HTR-8/SVneo (cell line): Measurements from ENCODE around the gene OSBP2.
A peak's percentile ranks its signal among the peaks of the same experiment; 100 is the strongest.

ENCODE experiments used
- DNase-seq: peaks from one replicate; pipeline ENCODE4 v3.0.0; 2011; ENCODE audit warnings: low spot score, mixed read lengths; ENCODE audit not compliant: insufficient read length
- FAIRE-seq: peaks from 2 replicates; lab custom pipeline; 2011; peaks lifted over from hg19 to GRCh38; lab: Jason Lieb, UNC

The OSBP2 gene

DNA sequence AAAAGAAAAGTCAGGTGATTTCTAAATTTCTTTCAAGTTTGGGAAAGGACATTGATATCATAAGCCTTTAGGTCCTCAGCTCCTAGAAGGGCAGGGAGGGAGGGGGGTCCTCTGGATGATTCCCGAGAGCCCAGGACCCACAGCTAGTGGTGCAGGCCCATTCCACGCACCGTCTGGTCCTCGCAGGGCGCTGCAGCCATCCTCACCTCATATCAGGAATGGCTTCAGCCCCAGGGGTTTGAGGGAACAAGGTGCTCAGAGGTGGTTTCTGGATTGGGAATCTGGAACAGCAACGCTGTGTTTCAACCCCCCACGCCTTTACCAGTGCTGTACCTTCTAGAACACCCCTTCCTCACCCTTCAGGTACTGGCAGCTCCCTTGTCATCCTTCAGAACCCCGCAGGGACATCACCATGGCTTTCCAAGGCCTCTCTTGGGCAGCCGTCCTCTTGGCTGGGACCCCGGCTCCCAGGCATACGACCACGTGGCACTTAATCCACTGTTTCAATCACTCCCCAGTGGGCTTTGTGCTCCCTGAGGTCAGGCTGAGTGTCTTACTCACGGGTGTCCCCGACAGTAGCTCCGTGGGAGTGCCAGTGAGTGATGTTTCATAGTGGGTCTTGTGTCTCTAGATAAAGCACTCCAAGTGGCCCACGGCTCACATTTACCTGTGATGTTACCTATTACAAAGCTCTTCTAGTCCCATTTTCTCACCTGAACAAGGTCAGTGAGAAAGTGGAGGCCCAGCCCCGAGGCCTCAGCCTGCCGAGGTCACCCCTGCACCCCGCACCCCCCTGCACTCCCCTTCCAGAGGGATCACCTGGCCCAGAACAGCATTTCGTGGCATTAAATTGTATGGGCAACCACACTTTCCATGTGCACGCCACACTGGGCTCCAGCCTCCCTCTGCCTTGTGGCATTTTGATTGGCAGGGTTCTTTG, 180.0 kb downstream of the OSBP2 start:
- no peak for FAIRE-seq
- no peak for DNase-seq

- FAIRE-seq (no peak), DNase-seq (no peak)
Measured at GRCh38 chr22:30875481-30876215, 181.0 kb downstream of the OSBP2 start.

- no peak for FAIRE-seq
Measured at GRCh38 chr22:30876221-30876751, 181.6 kb downstream of the OSBP2 start.

GRCh38 chr22:30876915-30877553, 182.4 kb downstream of the OSBP2 start:
- DNase-seq, result no peak
- no peak for FAIRE-seq

More at GRCh38 chr22:30876221-30876751, 181.6 kb downstream of the OSBP2 start:
- DNase-seq, result no peak

- FAIRE-seq, result no peak
- DNase-seq, result no peak
Measured at GRCh38 chr22:30877662-30878515, 183.2 kb downstream of the OSBP2 start.

GRCh38 chr22:30878516-30879414, 184.1 kb downstream of the OSBP2 start:
- DNase-seq, result peak; percentile 15
- FAIRE-seq, result no peak

DNA sequence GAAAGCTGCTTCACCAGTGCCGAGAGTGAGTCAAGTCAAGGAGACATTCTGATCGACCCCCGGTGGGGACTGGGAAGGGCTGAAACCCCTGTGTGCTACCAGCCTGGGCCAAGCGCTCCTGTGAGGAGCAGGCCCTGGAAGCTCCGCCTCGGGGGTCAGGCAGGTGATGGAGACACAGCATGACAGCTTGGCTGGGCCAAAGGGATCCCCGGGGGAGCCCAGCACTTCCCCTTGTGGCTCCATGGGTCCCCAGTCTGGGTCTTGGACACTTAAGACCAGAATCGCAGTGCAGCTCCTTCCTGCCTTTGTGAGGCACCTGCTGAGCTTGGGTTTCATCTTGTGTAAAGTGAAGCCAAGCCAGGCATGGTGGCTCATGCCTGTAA, 184.7 kb downstream of the OSBP2 start:
- FAIRE-seq (no peak), DNase-seq (no peak)

- no peak for FAIRE-seq
- DNase-seq, result no peak
Measured at GRCh38 chr22:30880181-30880601, 185.5 kb downstream of the OSBP2 start.

GRCh38 chr22:30880847-30881246, 186.2 kb downstream of the OSBP2 start:
- FAIRE-seq, result no peak
- DNase-seq, result no peak

- FAIRE-seq (no peak), DNase-seq (no peak)
Measured at GRCh38 chr22:30881361-30882183, 186.9 kb downstream of the OSBP2 start.

GRCh38 chr22:30882184-30882717, 187.6 kb downstream of the OSBP2 start:
- DNase-seq (no peak), FAIRE-seq (no peak)

- no peak for FAIRE-seq
- no peak for DNase-seq
Measured at GRCh38 chr22:30882974-30883533, 188.4 kb downstream of the OSBP2 start.

DNA sequence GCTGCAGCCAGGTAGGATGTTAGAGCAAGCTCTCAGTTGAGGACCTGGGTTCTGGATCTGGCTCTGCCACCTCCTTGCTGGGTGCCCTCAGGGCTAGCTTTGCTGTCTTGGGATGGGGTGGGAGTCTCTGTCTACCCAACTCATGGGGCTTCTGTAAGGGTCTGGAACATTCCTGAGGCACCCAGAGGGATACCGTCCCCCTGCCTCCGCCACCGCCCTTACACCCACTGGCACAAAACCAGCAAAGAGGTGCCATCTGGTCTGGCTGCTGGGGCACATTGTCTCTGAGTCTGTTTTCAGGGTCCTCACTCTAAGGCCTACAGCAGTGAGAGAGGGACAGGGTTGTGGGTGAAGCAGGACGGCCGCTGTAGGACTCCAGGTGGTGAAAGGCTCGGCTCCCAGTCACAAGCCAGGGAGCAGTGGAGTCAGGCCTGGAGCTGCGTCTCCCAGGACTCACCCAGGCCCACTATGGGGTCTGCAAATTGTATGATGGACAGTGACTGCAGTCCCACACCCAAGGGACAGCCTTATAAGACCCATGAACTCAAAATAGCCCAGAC, 189.0 kb downstream of the OSBP2 start:
- DNase-seq, result no peak
- no peak for FAIRE-seq

DNA sequence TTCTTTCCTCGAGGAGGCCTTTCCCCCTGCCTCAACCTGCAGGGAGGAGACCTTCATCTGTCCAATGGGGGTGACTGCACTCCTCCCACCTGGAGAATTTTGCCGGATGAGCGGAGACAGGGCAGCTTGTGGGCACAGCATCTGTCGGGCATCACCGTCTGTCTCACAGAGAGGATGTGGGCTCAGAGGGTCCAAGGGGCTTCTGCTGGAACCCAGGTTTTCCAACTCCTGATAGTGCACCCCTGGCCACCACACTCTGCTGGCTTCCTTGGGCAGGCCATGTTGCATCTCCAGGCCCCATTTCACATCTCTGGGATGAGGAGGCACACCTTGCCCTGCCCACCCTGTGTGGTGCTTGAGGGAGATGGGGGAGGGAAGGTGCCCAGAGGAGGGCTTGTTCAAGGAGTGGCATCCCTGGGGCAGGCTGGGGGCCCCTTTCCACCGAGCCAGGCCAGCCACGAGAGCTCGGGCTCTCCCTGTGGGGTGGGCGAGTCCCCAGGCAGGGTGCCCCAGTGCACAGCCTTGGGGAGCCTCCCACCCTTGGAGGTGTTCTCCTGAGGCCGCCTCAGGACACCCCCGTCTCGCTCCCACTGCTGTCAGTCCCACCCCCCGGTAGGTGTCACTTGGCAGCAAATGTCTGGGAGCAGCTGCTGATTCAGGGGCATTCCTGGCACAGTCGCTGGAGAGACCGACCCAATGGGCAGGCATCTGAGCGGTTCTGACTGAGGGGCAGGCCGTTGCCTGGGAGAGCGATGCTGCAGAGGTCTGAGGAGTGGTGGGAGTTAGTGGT, 189.7 kb downstream of the OSBP2 start:
- FAIRE-seq (no peak), DNase-seq (no peak)

DNA sequence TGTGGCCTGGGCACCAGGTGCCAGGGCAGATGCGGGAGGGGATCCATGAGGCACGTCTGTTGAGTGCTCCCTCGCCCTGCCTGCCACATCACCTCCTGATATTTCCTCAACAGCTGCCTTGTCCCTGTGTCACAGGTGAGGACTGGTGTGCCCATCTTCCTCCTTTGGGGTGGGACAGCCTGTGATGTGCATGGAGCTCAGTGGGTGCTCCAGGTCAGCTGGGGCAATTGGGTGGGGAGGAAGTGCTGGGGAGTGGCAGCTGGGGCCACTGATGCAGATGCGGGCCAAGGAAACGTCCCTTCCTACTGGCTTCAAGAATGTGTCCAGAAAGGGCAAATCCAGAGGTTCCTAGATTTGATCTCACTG, 190.3 kb downstream of the OSBP2 start:
- FAIRE-seq, result no peak

DNA sequence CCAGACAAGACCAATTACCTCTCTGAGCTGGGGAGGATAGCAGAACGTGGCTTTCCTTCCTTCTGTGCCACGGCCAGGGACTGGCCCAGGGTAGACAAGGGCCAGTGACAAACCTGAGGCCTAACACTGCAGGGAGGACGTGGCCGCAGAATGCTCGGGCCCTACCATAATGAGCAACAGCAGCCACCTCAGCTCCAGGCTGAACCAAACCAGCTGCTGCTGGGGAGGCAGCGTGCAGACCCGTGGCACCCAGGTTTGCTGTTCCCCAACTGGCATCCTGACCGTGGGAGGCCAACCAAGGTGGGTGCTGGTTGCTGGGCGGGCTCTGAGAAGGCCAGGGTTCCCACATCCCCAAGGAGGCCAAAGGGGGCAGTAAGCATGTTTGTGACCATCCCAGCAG, 190.9 kb downstream of the OSBP2 start:
- DNase-seq (no peak), FAIRE-seq (no peak)

More for the DNA sequence above, 190.3 kb downstream of the OSBP2 start:
- no peak for DNase-seq
